ENCODE measurements around the gene FIBP.
A peak's percentile ranks its signal among the peaks of the same experiment; 100 is the strongest.

FIBP gene

DNA sequence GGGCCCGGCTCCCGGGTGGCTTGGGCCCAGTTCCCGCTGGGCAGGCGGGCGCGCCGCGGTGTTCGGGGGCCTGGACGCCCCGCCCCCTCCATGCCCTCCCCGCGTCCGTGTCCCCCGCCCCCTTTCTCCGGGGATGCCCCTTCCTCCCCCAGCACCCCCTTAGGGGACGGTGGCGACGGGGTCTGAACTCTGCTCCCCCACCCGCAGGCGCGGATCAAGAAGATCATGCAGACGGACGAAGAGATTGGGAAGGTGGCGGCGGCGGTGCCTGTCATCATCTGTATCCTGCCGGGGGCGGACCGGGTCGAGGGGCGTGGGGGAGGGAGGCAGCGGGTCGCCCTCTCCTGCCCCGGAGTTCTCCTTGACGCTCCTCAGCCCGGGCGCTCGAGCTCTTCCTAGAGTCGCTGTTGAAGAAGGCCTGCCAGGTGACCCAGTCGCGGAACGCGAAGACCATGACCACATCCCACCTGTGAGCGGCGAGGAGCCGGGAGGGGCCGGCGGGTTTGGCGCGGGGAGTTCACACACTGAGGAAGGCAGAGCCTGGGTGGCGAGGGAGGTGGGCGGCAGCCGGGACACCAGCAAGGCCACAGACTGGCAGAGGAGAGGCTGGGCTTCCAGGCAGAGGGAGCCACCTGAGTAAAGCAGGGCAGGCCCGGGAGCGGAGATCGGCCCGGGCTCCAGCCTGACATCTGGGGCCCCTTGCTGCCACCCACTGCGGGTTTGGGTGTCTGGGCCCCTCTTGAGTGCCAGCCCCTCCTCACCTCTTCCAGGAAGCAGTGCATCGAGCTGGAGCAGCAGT, 31.5 kb upstream of the FIBP start:
- DNase-seq (ENCODE audit: low read depth): no peak
- H3K4me3 ChIP-seq (ENCODE audit: low read depth, low read length): peak overlapping the region; percentile 72
- TF ChIP-seq, protein P1, sequence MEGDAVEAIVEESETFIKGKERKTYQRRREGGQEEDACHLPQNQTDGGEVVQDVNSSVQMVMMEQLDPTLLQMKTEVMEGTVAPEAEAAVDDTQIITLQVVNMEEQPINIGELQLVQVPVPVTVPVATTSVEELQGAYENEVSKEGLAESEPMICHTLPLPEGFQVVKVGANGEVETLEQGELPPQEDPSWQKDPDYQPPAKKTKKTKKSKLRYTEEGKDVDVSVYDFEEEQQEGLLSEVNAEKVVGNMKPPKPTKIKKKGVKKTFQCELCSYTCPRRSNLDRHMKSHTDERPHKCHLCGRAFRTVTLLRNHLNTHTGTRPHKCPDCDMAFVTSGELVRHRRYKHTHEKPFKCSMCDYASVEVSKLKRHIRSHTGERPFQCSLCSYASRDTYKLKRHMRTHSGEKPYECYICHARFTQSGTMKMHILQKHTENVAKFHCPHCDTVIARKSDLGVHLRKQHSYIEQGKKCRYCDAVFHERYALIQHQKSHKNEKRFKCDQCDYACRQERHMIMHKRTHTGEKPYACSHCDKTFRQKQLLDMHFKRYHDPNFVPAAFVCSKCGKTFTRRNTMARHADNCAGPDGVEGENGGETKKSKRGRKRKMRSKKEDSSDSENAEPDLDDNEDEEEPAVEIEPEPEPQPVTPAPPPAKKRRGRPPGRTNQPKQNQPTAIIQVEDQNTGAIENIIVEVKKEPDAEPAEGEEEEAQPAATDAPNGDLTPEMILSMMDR (IDR thresholded peaks at IDR 0.05; ENCODE audit: low read depth, low read length, missing control alignments): no peak
- in situ Hi-C loops (cut with HindIII; ENCODE audit: low sequenced_read_pairs): no loop called here

DNA sequence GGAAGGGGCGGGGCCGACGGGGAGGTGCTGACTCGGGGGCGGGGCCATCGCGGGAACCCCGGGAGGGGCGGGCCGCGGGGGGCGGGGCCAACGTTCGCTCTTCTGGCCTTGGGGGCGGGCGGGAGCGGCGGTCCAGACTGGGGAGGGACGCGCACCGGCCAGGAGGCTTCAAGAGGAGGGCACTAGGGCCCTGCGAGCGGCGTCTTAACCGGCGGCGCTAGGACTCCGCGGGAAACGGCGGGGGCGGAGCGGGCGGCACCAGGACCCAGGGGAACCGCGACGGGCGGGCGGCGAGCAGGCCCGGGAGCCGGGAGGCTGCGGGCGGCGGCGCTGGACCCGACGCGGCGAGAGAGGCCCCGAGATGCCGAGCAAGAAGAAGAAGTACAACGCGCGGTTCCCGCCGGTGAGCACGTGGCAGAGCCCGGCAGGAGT, 30.9 kb upstream of the FIBP start, which contains the start of gene DRAP1:
Gene DRAP1 (plus strand): TSS at position 286 of the 432 bp plus-strand sequence. CDS start 76 bp downstream, at position 362.
- peak; percentile 94 for DNase-seq (ENCODE audit: low read depth)
- in situ Hi-C loops (cut with HindIII; ENCODE audit: low sequenced_read_pairs): no loop called here
- H3K4me3 ChIP-seq (ENCODE audit: low read depth, low read length): peak within 1 kb of the TSS; percentile 94
- TF ChIP-seq, protein P1 (IDR thresholded peaks at IDR 0.05; ENCODE audit: low read depth, low read length, missing control alignments): no peak

GRCh38 chr11:65918211-65919140, 30.2 kb upstream of the FIBP start, which contains the start of gene C11orf68:
Gene C11orf68, minus strand, starts transcription at chr11:65919062. Its CDS starts 31 bp downstream, at chr11:65919031.
- peak within 1 kb of the TSS; percentile 94 for H3K4me3 ChIP-seq (ENCODE audit: low read depth, low read length)
- TF ChIP-seq, protein P1 (IDR thresholded peaks at IDR 0.05; ENCODE audit: low read depth, low read length, missing control alignments): no peak
- no peak for DNase-seq (ENCODE audit: low read depth)
- in situ Hi-C loops (cut with HindIII; ENCODE audit: low sequenced_read_pairs): no loop called here

DNA sequence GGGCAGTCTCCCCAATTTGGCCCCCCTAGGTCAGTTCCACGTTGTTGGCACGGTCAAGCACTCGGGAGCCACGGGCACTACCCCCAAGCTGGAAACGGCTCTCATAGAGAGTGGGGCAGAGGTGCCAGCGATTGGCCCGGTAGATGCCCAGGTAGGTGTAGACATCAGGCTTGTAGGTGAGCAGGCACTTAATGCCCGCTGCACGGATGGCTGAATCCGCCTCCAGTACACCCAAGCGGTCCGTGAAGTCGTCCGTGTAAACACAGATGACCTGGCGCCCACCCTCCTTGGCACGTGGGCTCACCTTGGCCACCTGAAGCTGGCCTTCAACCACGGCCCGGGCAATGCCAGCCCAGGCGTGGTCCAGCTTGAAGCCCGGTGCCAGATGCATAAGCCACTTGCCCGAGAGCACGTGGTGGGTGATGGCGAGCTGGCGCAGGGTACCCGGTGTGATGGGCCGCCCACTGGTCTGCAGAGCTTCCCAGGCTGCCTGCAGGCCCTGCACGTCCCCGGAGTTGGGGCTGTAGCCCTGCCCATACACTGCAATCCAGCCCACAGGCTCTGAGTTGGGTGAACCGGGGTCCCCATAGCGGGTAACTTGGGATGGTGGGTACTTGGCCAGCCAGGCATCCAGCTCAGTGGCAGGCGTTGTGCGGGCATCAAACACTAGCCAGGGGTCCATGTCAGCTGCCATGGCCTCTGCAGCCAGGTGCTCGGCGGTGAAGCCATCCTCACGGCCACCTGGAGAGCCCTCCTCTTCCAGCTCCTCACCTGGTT, 29.4 kb upstream of the FIBP start:
- DNase-seq (ENCODE audit: low read depth): no peak
- in situ Hi-C loops (cut with HindIII; ENCODE audit: low sequenced_read_pairs): no loop called here
- TF ChIP-seq, protein P1 (IDR thresholded peaks at IDR 0.05; ENCODE audit: low read depth, low read length, missing control alignments): no peak
- H3K4me3 ChIP-seq (ENCODE audit: low read depth, low read length): peak overlapping the region; percentile 94

GRCh38 chr11:65917077-65917433, 28.8 kb upstream of the FIBP start:
- TF ChIP-seq, protein P1 (IDR thresholded peaks at IDR 0.05; ENCODE audit: low read depth, low read length, missing control alignments): no peak
- in situ Hi-C loops (cut with HindIII; ENCODE audit: low sequenced_read_pairs): no loop called here
- H3K4me3 ChIP-seq (ENCODE audit: low read depth, low read length): peak overlapping the region; percentile 94
- no peak for DNase-seq (ENCODE audit: low read depth)

DNA sequence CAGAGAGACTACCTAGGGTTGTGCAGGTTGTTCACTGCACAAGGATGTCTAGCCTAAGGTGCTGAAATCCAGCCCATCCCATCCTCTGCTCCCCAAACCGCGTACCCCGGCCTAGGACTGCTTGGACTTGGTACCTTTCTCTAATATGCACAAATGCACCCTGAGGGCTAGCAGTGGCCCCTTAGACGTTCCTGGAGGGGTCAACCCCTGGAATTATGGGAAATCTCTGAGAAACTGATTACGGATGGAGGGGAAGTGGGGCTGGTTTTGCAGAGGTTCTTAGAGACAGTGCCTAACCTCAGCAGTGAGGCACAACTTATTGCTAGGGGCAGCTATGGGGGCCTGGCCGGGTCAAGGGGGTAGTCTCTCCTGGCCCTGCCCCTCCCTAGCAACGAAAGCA, 28.1 kb upstream of the FIBP start:
- in situ Hi-C loops (cut with HindIII; ENCODE audit: low sequenced_read_pairs): no loop called here
- H3K4me3 ChIP-seq (ENCODE audit: low read depth, low read length): no peak overlapping the region
- TF ChIP-seq, protein P1 (IDR thresholded peaks at IDR 0.05; ENCODE audit: low read depth, low read length, missing control alignments): no peak
- DNase-seq (ENCODE audit: low read depth): no peak

Measured in astrocyte of the cerebellum (primary cell).